Stimulated activated CD4-positive, alpha-beta T cell treated with anti-CD3 and anti-CD28 coated beads, Interleukin-2, amount 100 ng/mL, for 4 hours (primary cell): Measurements from ENCODE around the gene ARHGEF28.

Experiments used
- DNase-seq: peaks from one replicate; pipeline ENCODE4 v3.0.0-alpha.2; 2020; ENCODE audit warnings: low read depth

The ARHGEF28 gene

GRCh38 chr5:73625944-73626811 is at the start of gene ARHGEF28:
TSS of gene ARHGEF28 (plus strand) at chr5:73626196. CDS start at chr5:73684852, 58,656 bp downstream.
- no peak for DNase-seq

- no peak for DNase-seq
These were observed 43.5 kb upstream of the ARHGEF28 start for GRCh38 chr5:73582285-73583145.

- DNase-seq, result no peak
These were observed 38.1 kb upstream of the ARHGEF28 start for GRCh38 chr5:73587923-73588322.

- DNase-seq, result peak; percentile 24
These were observed 34.8 kb upstream of the ARHGEF28 start for GRCh38 chr5:73591102-73591695.

GRCh38 chr5:73591698-73592501 is 34.1 kb upstream of the ARHGEF28 start:
- DNase-seq, result no peak

GRCh38 chr5:73592551-73592950 is 33.4 kb upstream of the ARHGEF28 start:
- DNase-seq, result no peak

- DNase-seq, result no peak
These were observed 29.2 kb upstream of the ARHGEF28 start for GRCh38 chr5:73596705-73597328.

- DNase-seq, result no peak
These were observed 26.6 kb upstream of the ARHGEF28 start for GRCh38 chr5:73599380-73599779.

- DNase-seq, result no peak
These were observed 22.0 kb upstream of the ARHGEF28 start for GRCh38 chr5:73603998-73604397.

GRCh38 chr5:73605223-73606087 is 20.5 kb upstream of the ARHGEF28 start:
- DNase-seq, result no peak

GRCh38 chr5:73606206-73606753 is 19.7 kb upstream of the ARHGEF28 start:
- no peak for DNase-seq

GRCh38 chr5:73607228-73607627 is 18.8 kb upstream of the ARHGEF28 start:
- no peak for DNase-seq

GRCh38 chr5:73612799-73613198 is 13.2 kb upstream of the ARHGEF28 start:
- DNase-seq, result no peak

GRCh38 chr5:73615085-73615484 is 10.9 kb upstream of the ARHGEF28 start:
- no peak for DNase-seq

- no peak for DNase-seq
These were observed 10.0 kb upstream of the ARHGEF28 start for GRCh38 chr5:73615947-73616346.

- no peak for DNase-seq
These were observed 8.3 kb upstream of the ARHGEF28 start for GRCh38 chr5:73617510-73618279.

- DNase-seq, result no peak
These were observed 6.2 kb upstream of the ARHGEF28 start for GRCh38 chr5:73619606-73620333.

GRCh38 chr5:73620334-73620687 is 5.7 kb upstream of the ARHGEF28 start:
- DNase-seq, result no peak

- no peak for DNase-seq
These were observed 2.9 kb upstream of the ARHGEF28 start for GRCh38 chr5:73623060-73623459.
